ENCODE results near the gene DSTYK. TPM values are rescaled to one million over a fixed set of nuclear protein-coding genes. Genes with fewer than 3 reads are reported as not detected.
"Not testable (repeated sequence)": the region's sequence is repeated elsewhere in the genome, so short reads cannot be mapped to it uniquely, and the experiment has no call there.

Gene DSTYK
- polyA plus RNA-seq, 1 donor from 2014 or later = 6.1 TPM

GRCh38 chr1:205155665-205156377 is 55.7 kb downstream of the DSTYK start:
- not testable (repeated sequence) for H3K4me1 Mint-ChIP-seq, H3K27me3 Mint-ChIP-seq
- Mint-ChIP-seq H3K27ac (peak overlapping the region in 1 of 3 donors; percentile 82), H3K4me3 (peak overlapping the region in 1 of 4 donors; percentile 17), H3K36me3 (peaks cover 34% of the 10 kb centered on the region), H3K9me3 (peaks cover 3 to 17% (median 9%) of the 10 kb centered on the region in 3 donors)

- Mint-ChIP-seq H3K36me3 (peaks cover 19% of the 10 kb centered on the region), H3K27ac (no peak overlapping the region), H3K27me3 (no peaks in the 10 kb centered on the region), H3K9me3 (peaks cover 3 to 13% (median 7%) of the 10 kb centered on the region in 3 donors), H3K4me1 (no peaks in the 10 kb centered on the region), H3K4me3 (no peak overlapping the region)
Observed at GRCh38 chr1:205152505-205152904, 59.0 kb downstream of the DSTYK start.

DNA sequence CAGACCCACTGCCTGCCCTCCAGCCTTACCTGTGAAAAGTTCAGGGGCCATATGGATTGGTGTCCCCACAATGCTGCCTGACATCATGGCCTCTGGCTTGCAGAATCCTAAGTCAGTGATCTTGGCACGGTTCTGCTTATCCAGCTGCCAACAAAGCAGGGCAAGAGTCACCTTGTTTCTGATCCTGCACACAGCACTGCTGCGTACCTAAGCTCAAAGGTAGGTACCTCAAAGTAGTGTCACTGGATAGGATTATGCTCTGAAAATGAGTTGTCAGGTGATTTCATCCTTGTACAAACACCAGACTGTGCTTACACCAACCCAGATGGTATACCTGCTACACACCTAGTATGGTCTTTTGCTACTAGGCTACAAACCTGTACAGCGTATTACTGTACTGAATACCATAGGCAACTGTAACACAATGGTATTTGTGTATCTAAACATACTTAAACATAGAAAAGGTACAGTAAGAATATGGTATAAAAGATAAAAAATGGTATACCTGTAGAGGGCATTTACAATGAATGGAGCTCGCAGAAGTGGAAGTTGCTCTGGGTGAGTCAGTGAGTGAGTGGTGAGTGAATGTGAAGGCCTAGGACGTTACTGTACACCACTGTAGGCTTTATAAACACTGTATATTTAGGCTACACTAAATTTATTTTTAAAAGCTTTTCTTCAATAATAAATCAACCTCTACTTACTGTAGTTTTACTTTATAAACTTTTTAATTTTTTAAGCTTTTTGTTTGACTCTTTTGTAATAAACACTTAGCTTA is 60.7 kb downstream of the DSTYK start:
- Mint-ChIP-seq H3K4me1 (no peaks in the 10 kb centered on the region), H3K4me3 (no peak overlapping the region), H3K9me3 (no peaks in the 10 kb centered on the region), H3K27ac (no peak overlapping the region), H3K36me3 (peaks cover 7% of the 10 kb centered on the region), H3K27me3 (no peaks in the 10 kb centered on the region)

- Mint-ChIP-seq H3K36me3 (peaks cover 3% of the 10 kb centered on the region), H3K9me3 (no peaks in the 10 kb centered on the region), H3K27ac (no peak overlapping the region), H3K4me3 (no peak overlapping the region), H3K4me1 (no peaks in the 10 kb centered on the region), H3K27me3 (no peaks in the 10 kb centered on the region)
Observed at GRCh38 chr1:205147191-205147835, 64.2 kb downstream of the DSTYK start.

DNA sequence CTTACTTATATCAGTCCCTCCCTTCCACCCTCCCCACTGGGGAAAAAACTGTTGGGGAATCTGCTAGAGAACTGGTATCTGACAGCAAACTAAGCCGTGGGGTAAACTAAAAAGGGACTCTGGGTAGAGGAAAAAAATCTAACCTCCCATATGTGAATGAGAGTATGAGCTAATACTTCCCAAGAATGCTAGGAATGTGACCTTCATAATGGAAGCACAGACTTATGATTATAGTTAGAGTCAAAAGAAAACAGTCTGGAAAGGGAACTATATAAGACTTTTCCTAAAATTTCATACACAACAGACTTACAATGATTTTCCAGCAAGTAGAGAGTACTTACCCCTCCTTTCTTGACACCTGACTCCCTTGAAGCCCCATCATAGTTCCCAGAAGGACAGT is 66.8 kb downstream of the DSTYK start:
- Mint-ChIP-seq H3K4me3 (no peak overlapping the region), H3K9me3 (no peaks in the 10 kb centered on the region), H3K4me1 (peaks cover 3 to 6% (median 3%) of the 10 kb centered on the region in 3 donors), H3K27me3 (no peaks in the 10 kb centered on the region), H3K36me3 (no peaks in the 10 kb centered on the region), H3K27ac (no peak overlapping the region)

DNA sequence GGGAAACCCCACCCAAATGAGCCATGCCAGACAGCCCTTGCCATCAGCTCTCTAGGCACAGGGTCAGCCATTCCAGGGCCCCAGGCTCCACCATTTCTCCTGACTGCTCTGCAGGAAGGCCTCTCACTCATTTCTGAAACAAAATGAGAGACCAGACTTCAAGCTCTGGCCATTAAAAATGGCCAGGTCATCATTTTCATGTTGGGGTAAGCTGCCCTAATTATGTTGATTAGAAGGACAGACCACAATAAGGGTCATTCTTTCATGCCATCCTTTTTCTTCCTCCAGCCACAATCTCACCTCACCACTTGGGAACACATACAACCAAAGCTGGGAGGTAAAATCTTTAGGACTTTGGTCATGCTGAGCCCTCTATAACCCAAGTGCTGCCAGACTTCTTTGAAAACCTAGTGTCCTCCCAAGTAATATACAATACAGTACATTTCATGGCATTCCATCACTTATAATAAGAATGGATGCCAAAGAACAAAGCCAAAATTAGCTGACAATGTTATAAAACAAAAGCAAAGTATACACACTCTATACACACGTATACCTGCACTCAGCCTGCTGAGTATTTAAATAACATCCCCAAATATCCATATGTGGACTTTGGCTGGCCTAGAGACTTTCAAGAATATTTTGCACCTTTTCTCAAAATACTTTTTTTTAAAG is 67.3 kb downstream of the DSTYK start:
- peaks cover 3 to 6% (median 3%) of the 10 kb centered on the region in 3 donors for H3K4me1 Mint-ChIP-seq
- H3K27me3 Mint-ChIP-seq = no peaks in the 10 kb centered on the region
- H3K4me3 Mint-ChIP-seq = no peak overlapping the region
- no peak overlapping the region for H3K27ac Mint-ChIP-seq
- no peaks in the 10 kb centered on the region for H3K36me3 Mint-ChIP-seq
- H3K9me3 Mint-ChIP-seq = no peaks in the 10 kb centered on the region

GRCh38 chr1:205142102-205142469 is 69.4 kb downstream of the DSTYK start:
- no peaks in the 10 kb centered on the region for H3K27me3 Mint-ChIP-seq
- H3K27ac Mint-ChIP-seq = no peak overlapping the region
- peak overlapping the region in 1 of 4 donors; percentile 80 for H3K4me3 Mint-ChIP-seq
- H3K9me3 Mint-ChIP-seq = no peaks in the 10 kb centered on the region
- H3K4me1 Mint-ChIP-seq = peaks cover 15 to 19% (median 18%) of the 10 kb centered on the region in 3 donors
- H3K36me3 Mint-ChIP-seq = peaks cover 1% of the 10 kb centered on the region

GRCh38 chr1:205141236-205142101 is 70.0 kb downstream of the DSTYK start:
- Mint-ChIP-seq H3K27me3 (no peaks in the 10 kb centered on the region), H3K4me1 (peaks cover 15 to 19% (median 18%) of the 10 kb centered on the region in 3 donors), H3K27ac (peak overlapping the region in 1 of 3 donors; percentile 23), H3K4me3 (peak overlapping the region in 1 of 4 donors; percentile 80), H3K36me3 (peaks cover 1% of the 10 kb centered on the region), H3K9me3 (no peaks in the 10 kb centered on the region)

DNA sequence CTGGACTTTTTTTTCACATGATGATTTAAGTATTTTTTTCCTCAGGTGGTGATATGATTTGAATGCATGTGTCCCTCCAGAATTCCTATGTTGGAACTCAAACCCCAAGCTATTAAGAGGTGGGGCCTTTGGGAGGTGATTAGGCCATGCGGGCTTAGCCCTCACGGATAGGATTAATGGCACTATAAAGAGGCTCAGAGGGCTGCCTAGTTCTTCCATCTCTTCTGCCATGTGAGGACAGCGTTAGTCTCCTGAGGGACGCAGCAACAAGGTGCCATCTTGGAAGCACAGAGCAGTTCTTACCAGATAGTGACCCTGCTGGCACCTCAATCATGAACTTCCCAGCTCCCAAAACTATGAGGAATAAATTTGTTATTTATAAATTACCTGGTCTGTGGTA is 71.4 kb downstream of the DSTYK start:
- Mint-ChIP-seq H3K27me3 (no peaks in the 10 kb centered on the region), H3K36me3 (peaks cover 1% of the 10 kb centered on the region), H3K4me1 (peaks cover 15 to 19% (median 18%) of the 10 kb centered on the region in 3 donors), H3K27ac (peak overlapping the region in 2 of 3 donors; percentile 48 to 74), H3K4me3 (no peak overlapping the region), H3K9me3 (no peaks in the 10 kb centered on the region)

GRCh38 chr1:205137901-205138300 is 73.6 kb downstream of the DSTYK start:
- no peaks in the 10 kb centered on the region for H3K27me3 Mint-ChIP-seq
- peaks cover 1% of the 10 kb centered on the region for H3K36me3 Mint-ChIP-seq
- H3K4me1 Mint-ChIP-seq = peaks cover 18 to 27% (median 21%) of the 10 kb centered on the region in 3 donors
- no peak overlapping the region for H3K4me3 Mint-ChIP-seq
- peak overlapping the region in 2 of 3 donors; percentile 53 to 76 for H3K27ac Mint-ChIP-seq
- no peaks in the 10 kb centered on the region for H3K9me3 Mint-ChIP-seq

- H3K27me3 Mint-ChIP-seq = no peaks in the 10 kb centered on the region
Observed at GRCh38 chr1:205133287-205133686, 78.2 kb downstream of the DSTYK start.

DNA sequence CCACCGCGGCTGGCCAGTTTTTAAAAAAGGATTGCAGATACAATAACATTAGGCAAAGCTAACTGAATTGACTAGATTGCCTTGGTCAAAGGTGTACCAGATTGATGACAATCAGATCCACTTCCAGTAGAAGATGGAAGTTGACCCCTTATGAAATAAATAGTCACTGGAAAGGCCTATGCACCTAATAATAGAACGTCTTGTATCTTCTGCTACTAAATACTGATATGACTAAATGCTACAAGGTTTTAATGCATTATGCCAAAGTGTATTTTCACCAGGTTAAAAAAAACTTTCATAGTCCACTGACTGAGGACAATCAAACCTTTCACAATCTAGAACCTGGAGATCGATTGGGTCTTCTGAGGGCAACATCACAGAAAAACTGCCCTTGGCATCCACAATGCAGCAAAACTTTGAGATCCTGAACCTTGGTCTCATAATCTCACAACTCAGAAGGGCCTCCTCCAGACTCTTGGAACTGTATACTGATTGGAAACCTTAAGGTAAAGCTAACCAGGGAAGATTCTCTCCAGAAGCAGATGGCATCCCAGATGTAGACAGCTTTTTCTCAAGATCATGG is 82.0 kb downstream of the DSTYK start:
- H3K36me3 Mint-ChIP-seq = peaks cover 4% of the 10 kb centered on the region
- H3K9me3 Mint-ChIP-seq = no peaks in the 10 kb centered on the region
- no peaks in the 10 kb centered on the region for H3K27me3 Mint-ChIP-seq

More at GRCh38 chr1:205133287-205133686, 78.2 kb downstream of the DSTYK start:
- Mint-ChIP-seq H3K27ac (peak overlapping the region in 1 of 3 donors; percentile 59), H3K9me3 (no peaks in the 10 kb centered on the region), H3K4me3 (peak overlapping the region in 1 of 4 donors; percentile 9), H3K4me1 (peaks cover 7 to 15% (median 9%) of the 10 kb centered on the region in 3 donors), H3K36me3 (peaks cover 3% of the 10 kb centered on the region)

DNA sequence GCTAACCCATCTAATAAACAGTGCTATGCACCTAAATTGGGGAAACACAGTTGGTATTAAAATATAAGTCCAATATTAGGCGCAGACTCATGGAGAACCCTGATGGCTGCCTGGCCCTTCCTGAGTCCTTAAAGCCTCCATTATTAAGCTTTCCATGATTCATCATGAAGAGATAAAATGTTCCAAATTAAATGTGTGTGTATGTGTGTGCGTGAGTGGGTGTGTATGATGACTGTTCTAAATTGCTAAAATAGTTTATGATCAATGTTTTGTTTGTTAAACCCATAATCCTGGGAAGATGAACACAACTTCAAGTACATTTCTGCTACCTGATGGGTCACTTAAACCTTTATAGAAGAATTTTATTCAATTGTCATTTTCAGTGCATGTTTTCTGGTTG is 83.5 kb downstream of the DSTYK start:
- Mint-ChIP-seq H3K4me1 (peaks cover 5 to 11% (median 7%) of the 10 kb centered on the region in 3 donors), H3K27ac (no peak overlapping the region), H3K36me3 (peaks cover 4% of the 10 kb centered on the region), H3K9me3 (no peaks in the 10 kb centered on the region), H3K4me3 (no peak overlapping the region), H3K27me3 (no peaks in the 10 kb centered on the region)

More for the DNA sequence above, 82.0 kb downstream of the DSTYK start:
- Mint-ChIP-seq H3K27ac (no peak overlapping the region), H3K4me1 (peaks cover 8 to 12% (median 9%) of the 10 kb centered on the region in 3 donors), H3K4me3 (no peak overlapping the region)

GRCh38 chr1:205127646-205128045 is 83.9 kb downstream of the DSTYK start:
- Mint-ChIP-seq H3K9me3 (no peaks in the 10 kb centered on the region), H3K4me3 (no peak overlapping the region), H3K36me3 (peaks cover 4% of the 10 kb centered on the region), H3K4me1 (peaks cover 8 to 14% (median 10%) of the 10 kb centered on the region in 3 donors), H3K27ac (no peak overlapping the region), H3K27me3 (no peaks in the 10 kb centered on the region)
